Measurements from ENCODE around the gene ZNF831.

ZNF831 gene

DNA sequence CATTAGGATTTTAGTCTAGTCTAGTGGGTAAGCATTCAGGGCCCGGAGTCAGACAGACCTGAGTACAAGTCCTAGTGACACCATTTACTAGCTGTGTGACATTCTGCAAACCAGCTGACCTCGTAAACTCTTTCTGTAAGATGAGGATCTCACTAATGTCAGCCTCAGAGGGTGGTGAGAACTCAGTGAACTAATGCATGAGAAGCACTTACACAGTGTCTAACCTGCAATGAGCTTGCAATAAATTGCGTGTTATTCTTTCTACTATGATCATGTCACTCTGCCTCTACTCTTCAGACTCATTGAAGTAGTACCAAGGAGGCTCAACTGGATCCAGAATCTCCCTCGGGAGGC, 41.1 kb upstream of the ZNF831 start:
- TF ChIP-seq, protein P1, sequence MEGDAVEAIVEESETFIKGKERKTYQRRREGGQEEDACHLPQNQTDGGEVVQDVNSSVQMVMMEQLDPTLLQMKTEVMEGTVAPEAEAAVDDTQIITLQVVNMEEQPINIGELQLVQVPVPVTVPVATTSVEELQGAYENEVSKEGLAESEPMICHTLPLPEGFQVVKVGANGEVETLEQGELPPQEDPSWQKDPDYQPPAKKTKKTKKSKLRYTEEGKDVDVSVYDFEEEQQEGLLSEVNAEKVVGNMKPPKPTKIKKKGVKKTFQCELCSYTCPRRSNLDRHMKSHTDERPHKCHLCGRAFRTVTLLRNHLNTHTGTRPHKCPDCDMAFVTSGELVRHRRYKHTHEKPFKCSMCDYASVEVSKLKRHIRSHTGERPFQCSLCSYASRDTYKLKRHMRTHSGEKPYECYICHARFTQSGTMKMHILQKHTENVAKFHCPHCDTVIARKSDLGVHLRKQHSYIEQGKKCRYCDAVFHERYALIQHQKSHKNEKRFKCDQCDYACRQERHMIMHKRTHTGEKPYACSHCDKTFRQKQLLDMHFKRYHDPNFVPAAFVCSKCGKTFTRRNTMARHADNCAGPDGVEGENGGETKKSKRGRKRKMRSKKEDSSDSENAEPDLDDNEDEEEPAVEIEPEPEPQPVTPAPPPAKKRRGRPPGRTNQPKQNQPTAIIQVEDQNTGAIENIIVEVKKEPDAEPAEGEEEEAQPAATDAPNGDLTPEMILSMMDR (IDR thresholded peaks at IDR 0.05): no peak
- H3K4me3 ChIP-seq: no peak overlapping the region
- no peak for DNase-seq (ENCODE audit: low spot score)
- H3K27ac ChIP-seq: no peak overlapping the region

DNA sequence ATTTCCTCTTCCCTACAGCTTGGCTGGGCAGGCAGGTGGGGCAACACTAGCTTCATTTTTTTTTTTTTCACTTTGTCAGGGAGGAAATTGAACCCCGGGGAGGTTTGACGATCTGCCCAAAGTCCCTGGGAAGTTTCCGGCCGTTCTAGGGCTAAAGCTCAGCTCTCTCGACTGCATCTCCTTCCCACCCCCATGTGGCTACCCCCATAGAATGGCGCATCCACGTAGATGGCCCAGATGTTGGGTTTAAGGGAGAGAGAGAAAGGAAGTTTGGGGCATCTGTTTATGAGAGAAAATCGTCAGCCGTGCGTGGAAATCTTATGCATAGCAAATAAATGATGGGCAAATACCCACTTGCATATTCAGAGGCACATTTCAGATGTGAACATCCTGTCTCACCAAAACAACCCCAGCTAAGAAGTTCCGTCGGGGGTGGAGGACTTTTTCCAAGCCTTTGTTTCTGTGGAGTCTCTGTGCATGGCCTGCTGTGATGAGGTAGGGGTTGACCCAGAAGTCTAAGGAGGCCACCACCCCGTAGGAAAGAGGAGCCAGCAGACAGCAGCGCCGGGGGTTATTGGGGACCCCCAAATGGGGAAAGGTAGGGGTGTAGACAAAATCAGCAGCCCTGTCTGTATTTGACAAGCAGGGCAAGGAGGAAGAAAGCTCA, 40.5 kb upstream of the ZNF831 start:
- peak; percentile 26 for DNase-seq (ENCODE audit: low spot score)
- Histone ChIP-seq H3K27ac (no peak overlapping the region), H3K4me3 (no peak overlapping the region)
- TF ChIP-seq, protein P1 (IDR thresholded peaks at IDR 0.05): no peak

DNA sequence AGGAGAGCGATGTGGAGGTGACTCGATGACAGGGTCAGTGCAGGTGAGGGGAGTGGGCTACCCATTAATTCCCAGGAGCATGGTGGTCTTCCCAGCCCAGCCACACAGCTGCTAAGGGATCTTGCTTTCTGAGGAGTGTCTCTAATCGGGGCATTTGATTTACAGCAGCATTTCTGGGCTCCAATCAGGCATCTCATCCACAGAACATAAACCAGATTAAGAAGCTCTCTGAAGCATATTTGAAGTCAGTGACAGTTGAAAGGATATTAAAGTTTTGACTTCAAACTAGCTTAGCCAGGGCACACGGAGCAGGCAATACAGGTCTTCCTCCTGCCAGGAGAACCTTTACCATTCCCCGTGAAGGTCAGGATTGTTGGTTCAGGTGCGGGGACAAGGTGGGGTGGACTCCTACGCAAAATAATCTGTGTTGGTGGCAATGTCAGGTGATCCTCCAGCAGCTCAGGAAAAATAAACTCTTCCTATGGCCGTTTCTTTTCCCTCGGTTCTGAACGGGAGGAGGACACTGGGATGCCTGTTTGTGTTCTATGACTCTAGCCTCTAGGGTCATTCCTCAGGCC, 39.9 kb upstream of the ZNF831 start:
- no peak overlapping the region for H3K27ac ChIP-seq
- peak; percentile 31 for DNase-seq (ENCODE audit: low spot score)
- TF ChIP-seq, protein P1 (IDR thresholded peaks at IDR 0.05): no peak
- no peak overlapping the region for H3K4me3 ChIP-seq

DNA sequence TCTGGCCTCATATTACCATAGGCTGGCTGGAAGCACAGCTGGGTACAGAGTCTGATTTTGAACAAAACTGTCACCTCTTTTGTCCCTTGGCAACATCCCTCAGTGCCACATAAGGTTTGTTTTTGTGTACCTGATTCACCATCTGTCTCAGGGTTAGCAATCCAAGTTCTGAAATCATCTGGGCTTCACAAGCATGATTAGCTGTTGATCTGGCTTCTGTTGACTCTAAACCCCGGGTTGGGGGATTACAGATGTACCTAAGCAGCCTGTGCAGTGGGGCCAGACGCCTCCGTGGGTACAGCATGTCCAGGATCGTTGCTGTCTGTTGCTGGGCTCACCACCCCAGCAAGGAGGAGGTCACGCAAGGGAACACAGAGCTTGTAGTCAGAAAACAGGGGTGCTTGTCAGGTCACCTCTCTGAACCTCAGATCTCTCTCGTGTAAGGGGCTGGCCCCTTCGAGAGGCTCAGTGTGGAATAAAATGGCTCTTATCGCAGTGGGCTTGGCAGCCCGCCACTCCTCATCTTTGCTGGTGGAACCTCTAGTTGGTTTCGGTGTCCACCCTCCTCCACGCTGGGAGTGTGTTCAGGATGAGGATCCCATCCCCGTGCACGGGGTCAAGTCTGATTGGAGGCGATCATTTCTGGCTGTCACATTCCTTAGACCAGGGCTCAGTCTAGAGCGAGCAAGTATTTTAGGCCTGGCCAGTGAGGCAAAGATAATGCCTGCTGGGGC, 39.2 kb upstream of the ZNF831 start:
- H3K27ac ChIP-seq: no peak overlapping the region
- TF ChIP-seq, protein P1 (IDR thresholded peaks at IDR 0.05): no peak
- H3K4me3 ChIP-seq: no peak overlapping the region
- DNase-seq (ENCODE audit: low spot score): peak; percentile 58

DNA sequence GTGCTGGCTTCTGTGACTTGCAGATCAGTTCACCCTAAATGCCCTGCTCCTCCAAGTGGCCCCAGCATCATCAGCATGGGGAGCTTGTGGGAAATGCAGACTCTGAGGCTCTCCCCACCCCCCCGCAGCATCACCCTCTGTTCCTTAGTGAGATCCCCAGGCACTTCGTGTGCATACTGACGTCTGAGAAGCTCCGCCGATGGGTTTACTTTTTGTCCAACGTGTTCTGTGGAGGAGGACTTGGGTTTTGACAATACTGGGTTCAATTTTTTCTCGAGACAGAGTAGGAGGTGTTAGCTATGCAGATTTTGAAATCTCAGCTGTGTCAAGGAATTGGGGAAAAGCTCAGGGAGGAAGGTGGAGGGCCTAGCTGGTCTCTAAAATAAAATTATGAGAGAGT, 38.3 kb upstream of the ZNF831 start:
- Histone ChIP-seq H3K4me3 (no peak overlapping the region), H3K27ac (no peak overlapping the region)
- TF ChIP-seq, protein P1 (IDR thresholded peaks at IDR 0.05): no peak
- DNase-seq (ENCODE audit: low spot score): no peak

DNA sequence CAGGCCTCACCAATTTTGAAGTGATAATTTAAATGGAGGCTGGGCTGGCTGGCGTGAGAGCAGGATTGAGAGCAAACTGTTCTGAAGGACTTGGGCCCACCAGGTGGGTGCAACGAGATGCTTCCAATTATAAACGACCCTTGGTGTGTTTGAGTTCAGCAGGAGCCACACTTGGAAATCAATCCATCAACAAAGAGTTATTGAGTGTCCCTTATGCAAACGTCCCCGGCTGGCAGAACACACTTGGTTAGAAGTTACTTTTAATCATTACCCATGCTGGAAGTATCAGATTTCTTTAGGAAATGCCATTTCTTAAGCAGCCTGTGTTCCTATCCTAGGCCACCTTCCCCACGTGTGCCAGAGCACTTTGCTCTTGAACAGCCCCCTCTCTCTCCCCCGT, 37.8 kb upstream of the ZNF831 start:
- TF ChIP-seq, protein P1 (IDR thresholded peaks at IDR 0.05): no peak
- Histone ChIP-seq H3K4me3 (no peak overlapping the region), H3K27ac (no peak overlapping the region)
- no peak for DNase-seq (ENCODE audit: low spot score)

DNA sequence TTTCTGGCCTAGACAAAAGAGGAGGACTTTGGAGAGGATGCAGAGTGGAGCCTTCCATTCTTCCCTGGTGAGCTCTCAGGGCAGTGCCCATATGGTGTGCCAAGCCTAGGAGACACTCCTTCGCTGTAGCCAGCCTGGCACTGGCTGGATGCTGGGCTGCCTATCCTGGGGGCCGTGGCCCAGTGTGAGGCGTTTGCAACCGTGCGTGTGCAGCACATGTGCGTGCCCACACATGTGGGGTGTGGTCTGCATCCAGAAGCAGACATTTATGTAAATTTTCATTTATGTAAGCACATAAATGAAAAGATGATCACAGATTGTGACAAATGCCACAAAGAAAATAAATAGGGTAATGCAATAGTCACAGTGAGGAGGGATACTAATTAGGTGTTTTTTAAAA, 35.8 kb upstream of the ZNF831 start:
- TF ChIP-seq, protein P1 (IDR thresholded peaks at IDR 0.05): no peak
- DNase-seq (ENCODE audit: low spot score): no peak
- Histone ChIP-seq H3K4me3 (no peak overlapping the region), H3K27ac (no peak overlapping the region)
